Testis (tissue), 3 donors: ENCODE measurements around the gene TCERG1L. TPM values are rescaled to one million over a fixed set of nuclear protein-coding genes. Genes with fewer than 3 reads are reported as not detected.

Experiments
- DNase-seq: peaks from one replicate; pipeline ENCODE4 v3.0.0-alpha.2; 2019
- H3K27ac ChIP-seq, 2 donors: fragments of 200-600 bp; sonication (generic); one replicate each; pipeline ENCODE4 v1.5.1; 2019
- H3K27me3 ChIP-seq: fragments of 200-600 bp; sonication (generic); one replicate; pipeline ENCODE4 v1.5.1; 2019
- H3K36me3 ChIP-seq: fragments of 200-600 bp; sonication (generic); one replicate; pipeline ENCODE4 v1.5.1; 2017; ENCODE audit warnings: low read depth; ENCODE audit errors: missing control alignments
- H3K4me1 ChIP-seq: fragments of 200-600 bp; sonication (generic); one replicate; pipeline ENCODE4 v1.5.1; 2019
- H3K4me3 ChIP-seq, 2 donors: fragments of 200-600 bp; sonication (generic); one replicate each; pipeline ENCODE4 v1.5.1; 2017 to 2019
- H3K9me3 ChIP-seq: fragments of 200-600 bp; sonication (generic); one replicate; pipeline ENCODE4 v1.5.1; 2017
- POLR2A ChIP-seq: fragments of 450-650 bp; IDR thresholded peaks from one replicate; pipeline ENCODE4 v1.6.1; 2017; ENCODE audit warnings: antibody characterized with exemption, mild to moderate bottlenecking, moderate library complexity
- WGBS, 2 donors: methylation state at CpG; one replicate each; pipeline ENCODE4 v1.1.5; 2018; 5-methylcytosine and 5-hydroxymethylcytosine counted together
- intact Hi-C: fragments of 100-400 bp; cut with DNase I; formaldehyde crosslinking; loops from one replicate; pipeline ENCODE4 v1.15.1; 2023; ENCODE audit warnings: low total_unique reads
- polyA plus RNA-seq: library from polyadenylated mRNA; stranded (reverse); fragments of 350-450 nt; fragmentation: Illumina TruSeq; extraction: RNeasy Lipid Tissue Mini Kit (QIAGEN cat#74804); gene quantifications from one replicate; pipeline ENCODE4 v1.2.3, GENCODE V29; 2014; ENCODE audit warnings: low read depth, low replicate concordance; ENCODE audit not compliant: insufficient read depth
- total RNA-seq, 2 donors: library from RNA; depleted of rRNA; stranded (reverse); fragments of >200 nt; gene quantifications; one replicate each; pipeline ENCODE4 v1.2.3, GENCODE V29; 2016
- TF ChIP-seq, protein P1 (sequence below), 3 experiments: fragments of 450-650 bp in 2 of 3; fragments of 200-600 bp in 1 of 3; sonication (generic) in 1 of 3; IDR thresholded peaks; one replicate each; pipeline ENCODE4 v1.5.1; 2016 to 2019; ENCODE audit warnings: antibody characterized with exemption in 3 of 3, mild to moderate bottlenecking in 2 of 3, moderate library complexity in 1 of 3

TCERG1L gene
- total and polyA plus RNA-seq, 3 donors from 2014 or later: 3.0 to 8.3 (median 7.7) TPM

DNA sequence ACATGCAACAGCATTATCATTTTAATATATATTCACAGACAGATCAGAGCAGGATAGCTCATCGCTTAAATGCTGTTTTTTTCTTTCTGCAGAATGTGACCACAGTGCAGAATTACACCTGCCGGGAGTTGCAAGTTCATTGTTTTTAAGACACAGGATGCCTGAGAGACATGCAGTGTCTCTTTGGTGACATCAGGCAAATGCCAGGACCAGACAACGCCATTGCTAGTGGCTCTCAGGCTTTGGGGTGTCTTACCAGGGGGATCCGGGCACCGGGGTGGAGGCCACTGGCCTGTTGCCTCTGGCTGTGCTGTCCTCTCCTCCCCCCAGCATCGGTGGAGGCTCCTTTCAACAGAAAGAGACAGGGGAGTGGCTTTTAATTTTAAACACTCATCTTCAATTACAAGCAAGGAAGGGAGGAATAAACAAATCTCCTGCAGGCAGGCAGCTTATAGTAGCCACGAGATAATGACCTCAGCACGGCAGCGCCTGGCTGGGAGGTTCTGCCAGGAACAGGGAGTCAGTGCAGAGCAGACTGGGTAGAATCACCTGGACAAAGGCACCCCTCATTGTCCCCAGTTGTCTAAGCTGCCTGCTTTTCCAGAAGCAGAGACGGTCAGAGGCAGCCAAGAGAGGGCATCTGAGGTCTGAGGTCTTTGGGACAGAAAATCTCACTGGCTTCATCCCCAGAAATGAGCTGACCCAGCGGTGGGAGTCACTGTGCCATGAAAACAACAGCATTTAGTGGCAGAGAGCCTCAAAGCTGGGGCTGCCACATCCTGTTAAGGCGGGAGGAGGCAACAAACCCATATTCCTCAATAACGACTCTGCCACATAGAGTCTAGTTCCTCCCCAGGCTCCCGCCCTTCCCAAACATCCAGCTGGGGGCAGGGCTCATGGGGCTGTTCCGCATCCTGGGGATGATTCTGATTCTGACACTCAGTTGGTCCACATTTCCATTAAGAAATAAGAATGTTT, 148.4 kb downstream of the TCERG1L start:
- H3K27ac ChIP-seq: no peak overlapping the region
- no peaks in the 10 kb centered on the region for H3K36me3 ChIP-seq
- no peaks in the 10 kb centered on the region for H3K27me3 ChIP-seq
- intact Hi-C loops: no loop called here
- 73 to 81% methylated on average over 13 to 15 of the region's 15 CpGs for WGBS, 2 donors
- H3K4me3 ChIP-seq: no peak overlapping the region
- TF ChIP-seq POLR2A: no peak
- TF ChIP-seq, protein P1, sequence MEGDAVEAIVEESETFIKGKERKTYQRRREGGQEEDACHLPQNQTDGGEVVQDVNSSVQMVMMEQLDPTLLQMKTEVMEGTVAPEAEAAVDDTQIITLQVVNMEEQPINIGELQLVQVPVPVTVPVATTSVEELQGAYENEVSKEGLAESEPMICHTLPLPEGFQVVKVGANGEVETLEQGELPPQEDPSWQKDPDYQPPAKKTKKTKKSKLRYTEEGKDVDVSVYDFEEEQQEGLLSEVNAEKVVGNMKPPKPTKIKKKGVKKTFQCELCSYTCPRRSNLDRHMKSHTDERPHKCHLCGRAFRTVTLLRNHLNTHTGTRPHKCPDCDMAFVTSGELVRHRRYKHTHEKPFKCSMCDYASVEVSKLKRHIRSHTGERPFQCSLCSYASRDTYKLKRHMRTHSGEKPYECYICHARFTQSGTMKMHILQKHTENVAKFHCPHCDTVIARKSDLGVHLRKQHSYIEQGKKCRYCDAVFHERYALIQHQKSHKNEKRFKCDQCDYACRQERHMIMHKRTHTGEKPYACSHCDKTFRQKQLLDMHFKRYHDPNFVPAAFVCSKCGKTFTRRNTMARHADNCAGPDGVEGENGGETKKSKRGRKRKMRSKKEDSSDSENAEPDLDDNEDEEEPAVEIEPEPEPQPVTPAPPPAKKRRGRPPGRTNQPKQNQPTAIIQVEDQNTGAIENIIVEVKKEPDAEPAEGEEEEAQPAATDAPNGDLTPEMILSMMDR (IDR thresholded peaks at IDR 0.05): no peak
- no peaks in the 10 kb centered on the region for H3K4me1 ChIP-seq
- DNase-seq: no peak
- H3K9me3 ChIP-seq: no peaks in the 10 kb centered on the region

DNA sequence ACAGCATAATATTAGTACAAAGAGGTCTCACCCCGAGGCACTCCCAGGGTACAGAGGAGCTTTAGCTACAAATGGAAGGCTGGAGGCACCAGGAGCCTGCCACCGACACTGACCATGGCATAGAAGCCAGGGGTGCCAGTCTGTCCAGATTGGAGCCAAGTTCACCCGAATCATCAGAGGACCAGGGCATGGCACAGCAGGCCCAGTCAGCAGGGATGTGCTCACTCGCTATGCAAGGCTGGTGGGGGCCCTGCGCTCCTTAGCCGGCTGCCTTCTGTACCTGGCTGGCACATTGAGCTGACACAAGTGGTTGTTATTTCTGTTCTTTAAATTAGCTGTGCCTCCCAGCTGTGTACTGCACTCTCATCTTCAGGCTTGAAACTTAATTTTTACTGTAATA, 149.3 kb downstream of the TCERG1L start:
- TF ChIP-seq POLR2A: no peak
- TF ChIP-seq, protein P1 (IDR thresholded peaks at IDR 0.05): no peak
- no peak overlapping the region for H3K27ac ChIP-seq
- no peaks in the 10 kb centered on the region for H3K9me3 ChIP-seq
- H3K36me3 ChIP-seq: no peaks in the 10 kb centered on the region
- H3K27me3 ChIP-seq: no peaks in the 10 kb centered on the region
- intact Hi-C loops: no loop called here
- no peak for DNase-seq
- no peaks in the 10 kb centered on the region for H3K4me1 ChIP-seq
- no peak overlapping the region for H3K4me3 ChIP-seq
- 86 to 100% methylated on average over 5 to 6 of the region's 6 CpGs for WGBS, 2 donors

DNA sequence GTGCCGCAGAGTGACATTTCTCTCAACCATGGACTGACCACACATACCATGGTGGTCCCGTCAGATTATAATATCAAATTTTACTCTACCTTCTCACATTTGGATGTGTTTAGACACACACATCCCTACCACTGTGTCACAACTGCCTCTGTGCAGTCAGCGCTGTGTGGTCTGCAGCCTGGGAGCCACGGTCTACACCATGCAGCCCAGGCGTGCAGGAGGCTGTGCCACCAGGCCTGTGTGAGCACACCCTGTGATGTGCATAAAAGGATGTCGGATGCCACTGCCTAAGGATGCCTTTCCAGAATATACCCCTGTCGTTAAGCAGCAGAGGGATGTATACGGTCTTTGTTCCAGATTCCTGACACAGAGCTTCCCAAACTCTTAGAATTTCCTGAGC, 150.4 kb downstream of the TCERG1L start:
- H3K4me3 ChIP-seq: no peak overlapping the region
- TF ChIP-seq POLR2A: no peak
- H3K9me3 ChIP-seq: no peaks in the 10 kb centered on the region
- 95 to 97% methylated on average over 7 to 8 of the region's 8 CpGs for WGBS, 2 donors
- no peaks in the 10 kb centered on the region for H3K4me1 ChIP-seq
- no peak overlapping the region for H3K27ac ChIP-seq
- H3K27me3 ChIP-seq: no peaks in the 10 kb centered on the region
- H3K36me3 ChIP-seq: no peaks in the 10 kb centered on the region
- no peak for DNase-seq
- intact Hi-C loops: no loop called here

DNA sequence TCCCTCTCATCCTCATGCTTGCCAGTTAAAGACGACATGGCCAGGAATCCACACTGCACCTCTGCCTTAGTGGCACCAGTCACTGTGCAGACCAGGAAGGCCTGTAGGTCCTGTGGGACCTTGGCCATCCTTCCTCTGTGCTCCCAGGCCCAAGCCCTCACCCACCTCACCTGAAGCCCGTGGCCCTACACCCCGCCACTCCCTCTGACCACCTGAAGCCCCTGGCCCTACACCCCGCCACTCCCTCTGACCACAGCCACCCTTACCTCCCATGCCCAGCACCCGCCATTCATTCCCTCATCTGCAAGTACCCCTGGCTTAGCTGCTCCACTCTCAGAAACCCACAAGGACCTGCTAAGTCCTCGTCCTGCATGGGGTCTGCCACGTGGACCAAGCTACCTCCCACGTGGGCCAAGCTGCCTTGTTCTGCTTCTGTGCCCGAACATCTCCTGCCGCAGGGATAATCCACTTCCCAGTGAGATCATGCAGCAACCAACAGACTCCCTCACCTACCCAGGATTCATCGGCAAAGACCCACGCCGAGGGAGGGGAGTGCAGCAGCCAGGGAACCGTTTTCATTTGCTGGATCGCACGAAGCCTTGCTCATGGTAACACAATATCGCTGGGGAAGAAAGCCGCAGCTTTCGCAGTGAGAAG, 151.2 kb downstream of the TCERG1L start:
- Histone ChIP-seq H3K36me3 (no peaks in the 10 kb centered on the region), H3K27ac (no peak overlapping the region), H3K9me3 (no peaks in the 10 kb centered on the region), H3K4me3 (no peak overlapping the region), H3K4me1 (no peaks in the 10 kb centered on the region), H3K27me3 (no peaks in the 10 kb centered on the region)
- intact Hi-C loops: no loop called here
- no peak for TF ChIP-seq POLR2A
- TF ChIP-seq, protein P1 (IDR thresholded peaks at IDR 0.05): no peak
- 91 to 97% methylated on average over 19 of the region's 19 CpGs for WGBS, 2 donors
- DNase-seq: no peak

DNA sequence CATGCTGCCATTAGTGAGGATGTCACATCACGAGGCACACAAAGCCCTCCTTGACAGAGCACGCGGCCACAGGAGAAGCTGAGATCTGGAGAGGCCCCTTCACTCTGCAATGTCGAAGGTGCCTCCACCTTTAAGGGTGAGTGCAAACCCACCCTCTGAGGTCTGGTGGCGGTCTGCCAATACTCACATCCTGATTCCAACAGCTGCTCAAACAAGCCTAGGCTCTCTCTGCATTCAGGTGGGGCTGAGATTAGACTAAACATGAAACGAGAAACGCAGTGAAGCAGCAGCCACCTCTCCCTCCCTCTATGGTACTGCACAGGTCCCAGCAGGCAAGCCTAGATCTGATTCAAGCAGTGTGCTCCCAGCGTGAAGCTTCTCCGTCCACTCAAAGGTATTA, 151.8 kb downstream of the TCERG1L start:
- intact Hi-C loops: no loop called here
- DNase-seq: no peak
- H3K36me3 ChIP-seq: no peaks in the 10 kb centered on the region
- no peak overlapping the region for H3K4me3 ChIP-seq
- no peak overlapping the region for H3K27ac ChIP-seq
- 92 to 95% methylated on average over 4 to 9 of the region's 9 CpGs for WGBS, 2 donors
- H3K27me3 ChIP-seq: no peaks in the 10 kb centered on the region
- no peaks in the 10 kb centered on the region for H3K9me3 ChIP-seq
- H3K4me1 ChIP-seq: no peaks in the 10 kb centered on the region
- TF ChIP-seq, protein P1 (IDR thresholded peaks at IDR 0.05): no peak
- no peak for TF ChIP-seq POLR2A
